Effector memory CD4-positive, alpha-beta T cell (primary cell): ENCODE measurements around the gene GYG2.
"Not testable (repeated sequence)": the region's sequence is repeated elsewhere in the genome, so short reads cannot be mapped to it uniquely, and the experiment has no call there.

Experiments
- DNase-seq, 3 donors: peaks; one replicate each; pipeline ENCODE4 v3.0.0-alpha.2; 2020
- H3K27ac ChIP-seq: 2 replicates; pipeline ENCODE4 v1.7.0; 2013; ENCODE audit warnings: mild to moderate bottlenecking, low read length, moderate library complexity; ENCODE audit not compliant: insufficient read depth, poor library complexity, severe bottlenecking
- H3K27me3 ChIP-seq: replicated peaks from 2 replicates; pipeline ENCODE4 v1.7.0; 2013; ENCODE audit warnings: mild to moderate bottlenecking, low read length; ENCODE audit not compliant: insufficient read depth, control insufficient read depth, poor library complexity, severe bottlenecking
- H3K36me3 ChIP-seq: 2 replicates; pipeline ENCODE4 v1.7.0; 2013; ENCODE audit warnings: mild to moderate bottlenecking, low read length, moderate library complexity; ENCODE audit not compliant: control insufficient read depth, insufficient read depth
- H3K4me1 ChIP-seq: 2 replicates; pipeline ENCODE4 v1.7.0; 2013; ENCODE audit warnings: low read length, mild to moderate bottlenecking; ENCODE audit not compliant: control insufficient read depth, insufficient read depth, poor library complexity, severe bottlenecking
- H3K4me3 ChIP-seq: 2 replicates; pipeline ENCODE4 v1.7.0; 2013; ENCODE audit warnings: low read length, low read depth, mild to moderate bottlenecking; ENCODE audit not compliant: insufficient read depth, poor library complexity, severe bottlenecking
- H3K9me3 ChIP-seq: 2 replicates; pipeline ENCODE4 v1.7.0; 2013; ENCODE audit warnings: mild to moderate bottlenecking, low read length, moderate library complexity; ENCODE audit not compliant: control insufficient read depth

GYG2 gene

GRCh38 chrX:2811271-2811670, 17.5 kb upstream of the GYG2 start:
- no peak for DNase-seq
- no peaks in the 10 kb centered on the region for H3K9me3 ChIP-seq
- H3K4me1 ChIP-seq = no peaks in the 10 kb centered on the region
- H3K4me3 ChIP-seq = no peak overlapping the region
- no peaks in the 10 kb centered on the region for H3K27me3 ChIP-seq
- H3K27ac ChIP-seq = no peak overlapping the region
- H3K36me3 ChIP-seq = no peaks in the 10 kb centered on the region

- H3K27ac ChIP-seq, H3K9me3 ChIP-seq, H3K27me3 ChIP-seq, H3K36me3 ChIP-seq, H3K4me3 ChIP-seq, H3K4me1 ChIP-seq: not testable (repeated sequence)
- DNase-seq = peak in 2 of 3 donors; percentile 4 to 11
Observed at GRCh38 chrX:2812161-2812907, 16.4 kb upstream of the GYG2 start.

- H3K9me3 ChIP-seq = no peaks in the 10 kb centered on the region
- H3K36me3 ChIP-seq = no peaks in the 10 kb centered on the region
- DNase-seq = no peak
- no peaks in the 10 kb centered on the region for H3K27me3 ChIP-seq
- H3K4me3 ChIP-seq = no peak overlapping the region
- H3K4me1 ChIP-seq = no peaks in the 10 kb centered on the region
- H3K27ac ChIP-seq = no peak overlapping the region
Observed at GRCh38 chrX:2817036-2817435, 11.7 kb upstream of the GYG2 start.

GRCh38 chrX:2819345-2820135, 9.2 kb upstream of the GYG2 start:
- no peak overlapping the region for H3K4me3 ChIP-seq
- H3K9me3 ChIP-seq = no peaks in the 10 kb centered on the region
- H3K36me3 ChIP-seq = no peaks in the 10 kb centered on the region
- no peak overlapping the region for H3K27ac ChIP-seq
- DNase-seq = no peak
- no peaks in the 10 kb centered on the region for H3K27me3 ChIP-seq
- no peaks in the 10 kb centered on the region for H3K4me1 ChIP-seq

DNA sequence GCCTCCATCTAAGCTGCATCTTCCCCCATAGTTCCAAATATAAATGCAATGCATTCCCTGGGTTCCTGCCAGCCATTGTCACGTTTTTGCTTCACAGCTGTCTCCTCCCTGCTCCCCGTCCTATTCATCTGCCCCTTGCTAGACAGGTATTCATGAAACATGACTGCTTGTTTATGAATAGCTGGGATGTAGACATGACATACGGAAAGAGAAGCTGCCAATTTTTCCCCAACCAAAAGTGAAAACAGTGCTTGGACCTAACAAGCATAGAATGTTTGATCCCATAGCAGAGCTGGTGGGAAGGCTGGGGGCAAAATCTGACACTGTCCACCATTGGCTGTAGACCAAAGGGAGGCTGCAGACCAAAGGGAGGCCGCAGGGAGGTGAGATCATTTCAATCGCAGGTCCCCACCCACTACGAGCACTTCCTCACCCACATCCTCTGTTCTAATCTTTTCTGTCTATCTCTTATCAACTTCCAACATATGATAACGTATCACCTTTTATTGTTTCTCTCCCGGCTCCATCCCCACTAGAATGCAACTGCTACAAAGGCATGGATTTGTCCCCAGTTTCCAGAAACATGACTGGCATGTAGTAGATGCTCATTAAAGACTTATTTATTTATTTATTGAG, 8.5 kb upstream of the GYG2 start:
- H3K27ac ChIP-seq = no peak overlapping the region
- DNase-seq = no peak
- H3K9me3 ChIP-seq = no peaks in the 10 kb centered on the region
- H3K4me1 ChIP-seq = no peaks in the 10 kb centered on the region
- H3K27me3 ChIP-seq = no peaks in the 10 kb centered on the region
- H3K4me3 ChIP-seq = no peak overlapping the region
- H3K36me3 ChIP-seq = no peaks in the 10 kb centered on the region

- Histone ChIP-seq H3K9me3 (no peaks in the 10 kb centered on the region), H3K27me3 (peaks cover 3% of the 10 kb centered on the region), H3K36me3 (no peaks in the 10 kb centered on the region), H3K4me3 (no peak overlapping the region), H3K4me1 (no peaks in the 10 kb centered on the region), H3K27ac (no peak overlapping the region)
- DNase-seq = no peak
Observed at GRCh38 chrX:2823795-2824386, 4.8 kb upstream of the GYG2 start.

DNA sequence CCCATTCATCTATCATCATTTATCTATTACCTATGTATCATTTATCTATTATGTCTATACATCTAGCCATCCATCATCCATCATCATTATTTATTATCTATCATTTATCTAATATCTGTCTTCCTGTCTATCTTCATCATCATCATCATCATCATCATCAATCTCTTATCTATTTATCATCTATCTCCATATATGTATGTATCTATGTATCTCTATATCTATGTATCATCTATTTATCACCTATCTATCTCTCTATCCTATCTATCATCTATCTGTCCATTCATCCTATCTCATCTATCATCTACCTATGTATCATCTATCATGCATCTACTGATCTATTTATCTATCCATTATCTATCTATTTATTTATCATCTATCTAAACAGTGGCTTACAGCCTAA, 3.8 kb upstream of the GYG2 start:
- Histone ChIP-seq H3K4me1 (no peaks in the 10 kb centered on the region), H3K27ac (no peak overlapping the region), H3K9me3 (no peaks in the 10 kb centered on the region), H3K4me3 (no peak overlapping the region), H3K36me3 (no peaks in the 10 kb centered on the region), H3K27me3 (peaks cover 13% of the 10 kb centered on the region)
- no peak for DNase-seq

GRCh38 chrX:2828959-2829411, 255 bp downstream of the GYG2 start:
- Histone ChIP-seq H3K9me3 (no peaks in the 10 kb centered on the region), H3K27me3 (peaks cover 17% of the 10 kb centered on the region), H3K4me3 (no peak overlapping the region), H3K4me1 (no peaks in the 10 kb centered on the region), H3K36me3 (no peaks in the 10 kb centered on the region), H3K27ac (no peak overlapping the region)
- no peak for DNase-seq

- no peak overlapping the region for H3K4me3 ChIP-seq
- no peaks in the 10 kb centered on the region for H3K4me1 ChIP-seq
- H3K27ac ChIP-seq = no peak overlapping the region
- no peaks in the 10 kb centered on the region for H3K36me3 ChIP-seq
- no peak for DNase-seq
- H3K9me3 ChIP-seq = no peaks in the 10 kb centered on the region
- peaks cover 17% of the 10 kb centered on the region for H3K27me3 ChIP-seq
Observed at GRCh38 chrX:2829469-2830246, 928 bp downstream of the GYG2 start.
